Activated CD4-positive, alpha-beta T cell treated with anti-CD3 and anti-CD28 coated beads for 24 hours (primary cell): Measurements from ENCODE around the gene STYXL1.
"Not testable (repeated sequence)": the region's sequence is repeated elsewhere in the genome, so short reads cannot be mapped to it uniquely, and the experiment has no call there.

Experiments used
- DNase-seq, 2 donors: peaks; one replicate each; pipeline ENCODE4 v3.0.0-alpha.2; 2020; ENCODE audit warnings: low read depth in 2 of 2

STYXL1 gene

DNA sequence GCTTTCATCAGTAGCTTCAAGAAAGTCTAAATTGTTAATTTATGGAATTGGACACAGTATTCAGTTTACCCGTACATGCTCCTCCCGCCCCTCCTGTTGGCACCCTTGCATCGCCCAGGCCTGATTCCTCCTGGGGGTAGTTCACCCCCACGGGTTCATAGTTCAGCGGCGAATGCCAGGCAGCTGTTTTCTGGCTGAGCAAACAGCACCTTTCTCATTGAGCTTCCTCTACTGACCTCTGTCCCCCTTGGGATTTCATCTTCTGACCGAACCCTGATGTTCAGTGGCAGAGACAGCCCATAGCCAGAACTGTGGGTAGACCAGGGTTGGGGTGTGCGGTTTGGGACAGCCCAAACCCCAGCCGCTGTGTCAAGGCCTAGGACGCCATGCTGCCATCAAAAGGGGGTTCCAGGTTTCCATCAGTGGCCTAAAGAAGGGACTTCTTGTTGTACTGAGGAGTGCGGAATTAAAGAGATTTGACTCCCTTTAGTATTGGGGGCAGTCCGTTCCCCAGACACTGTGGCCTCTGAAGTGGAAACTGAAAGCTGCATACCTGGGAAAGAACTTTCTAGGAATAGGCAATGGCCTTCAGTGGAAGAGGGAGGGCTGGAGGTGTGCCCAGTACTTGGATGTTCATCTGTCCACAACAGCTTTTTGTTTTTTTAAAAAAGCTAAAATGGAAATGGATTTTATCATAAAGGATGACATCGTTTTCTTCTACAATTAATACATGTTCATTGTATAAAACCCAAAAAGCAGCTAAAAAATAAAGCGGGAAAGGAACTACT, 19.1 kb upstream of the STYXL1 start:
- DNase-seq = no peak

DNA sequence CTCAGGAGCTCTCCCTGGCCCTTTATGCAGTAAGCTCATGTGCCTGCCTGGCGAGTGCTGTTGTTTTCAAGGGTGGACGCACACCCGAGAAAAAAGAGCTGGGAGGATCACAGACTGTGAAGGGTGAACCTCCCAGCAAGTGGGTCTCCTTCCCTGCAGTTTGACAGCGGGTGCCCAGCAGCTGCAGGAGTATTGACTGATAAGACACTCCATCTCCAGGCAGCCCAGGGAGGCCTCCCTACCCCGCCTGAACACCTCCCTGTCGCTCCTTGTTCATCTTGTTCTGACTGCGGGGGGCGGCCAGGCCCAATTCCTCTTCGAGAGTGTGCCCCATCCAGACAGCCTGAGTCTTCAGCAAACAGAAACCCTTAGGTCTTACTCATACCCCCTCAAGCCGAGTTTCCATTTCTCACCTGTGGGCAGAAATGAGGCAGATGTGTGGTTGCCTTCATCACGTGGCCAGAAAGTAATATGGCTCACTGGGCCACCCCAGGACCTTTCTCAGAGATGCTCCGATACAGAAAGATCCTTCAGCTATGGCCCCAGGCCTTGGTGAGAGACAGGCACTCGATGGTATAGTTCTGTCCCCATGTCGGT, 17.3 kb upstream of the STYXL1 start:
- DNase-seq = no peak

DNA sequence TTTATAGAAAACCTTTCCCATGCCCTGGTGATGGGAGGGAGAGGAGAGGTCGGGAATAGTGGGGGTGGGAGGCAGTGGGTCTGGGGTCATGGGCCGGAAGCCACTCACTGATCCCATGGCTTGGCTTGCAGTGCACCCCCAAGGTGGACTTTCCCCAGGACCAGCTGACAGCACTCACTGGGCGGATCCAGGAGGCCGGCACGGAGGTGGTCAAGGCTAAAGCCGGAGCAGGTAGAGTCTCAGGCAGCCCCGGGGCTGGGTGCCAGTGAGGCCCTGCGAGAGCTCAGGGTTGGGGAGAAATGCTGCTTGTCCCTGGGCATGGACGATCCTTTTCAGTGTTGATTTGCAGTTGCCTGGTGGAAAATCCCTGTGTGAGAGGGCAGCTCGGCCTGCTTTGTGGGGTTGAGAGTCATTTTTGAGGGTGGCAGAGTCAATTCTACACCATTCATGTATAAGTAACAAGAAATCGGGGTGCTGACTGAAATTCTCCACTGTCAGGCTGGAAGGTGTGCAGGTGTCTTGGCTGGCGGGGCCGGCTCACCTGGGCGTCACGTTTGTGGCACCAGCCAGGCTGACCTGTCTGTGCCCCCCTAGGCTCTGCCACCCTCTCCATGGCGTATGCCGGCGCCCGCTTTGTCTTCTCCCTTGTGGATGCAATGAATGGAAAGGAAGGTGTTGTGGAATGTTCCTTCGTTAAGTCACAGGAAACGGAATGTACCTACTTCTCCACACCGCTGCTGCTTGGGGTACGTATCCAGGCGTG, 16.6 kb upstream of the STYXL1 start:
- no peak for DNase-seq

DNA sequence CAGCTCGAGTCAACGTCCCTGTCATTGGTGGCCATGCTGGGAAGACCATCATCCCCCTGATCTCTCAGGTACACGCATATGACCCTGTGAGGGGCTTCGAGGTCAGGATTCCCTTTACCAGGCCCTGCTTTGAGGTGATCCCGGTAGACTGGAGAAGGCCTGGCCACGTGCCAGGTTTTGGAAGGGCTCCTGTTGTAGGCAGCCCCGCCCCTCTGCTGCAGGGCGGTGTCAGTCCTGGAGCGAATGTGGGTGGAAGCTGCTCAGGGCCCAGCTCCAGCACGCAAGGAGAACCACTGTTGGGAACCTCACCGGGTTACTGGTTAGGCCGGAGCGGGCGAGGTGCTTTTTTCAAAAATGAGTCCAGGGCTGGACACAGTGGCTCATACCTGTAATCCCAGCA, 15.7 kb upstream of the STYXL1 start:
- DNase-seq = no peak

DNA sequence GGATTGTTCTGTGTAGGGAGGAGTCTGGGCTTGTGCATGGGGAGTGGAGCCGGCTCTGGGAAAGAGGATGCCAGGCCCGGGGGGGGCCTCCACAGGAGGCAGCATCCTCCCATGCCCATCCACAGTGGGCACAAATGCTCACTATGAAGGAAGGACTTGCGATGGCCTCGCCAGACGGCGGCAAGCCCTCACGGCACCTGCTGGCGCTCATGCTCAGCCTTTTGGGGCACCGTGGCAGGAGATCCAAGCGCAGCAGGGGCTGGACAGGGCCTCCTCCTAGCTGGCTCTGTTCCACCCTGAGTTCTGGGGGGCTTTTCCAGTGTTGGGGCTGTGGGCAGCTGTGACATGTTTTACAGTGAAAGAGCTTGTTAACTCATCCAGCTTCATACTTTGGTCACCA, 15.3 kb upstream of the STYXL1 start:
- no peak for DNase-seq

DNA sequence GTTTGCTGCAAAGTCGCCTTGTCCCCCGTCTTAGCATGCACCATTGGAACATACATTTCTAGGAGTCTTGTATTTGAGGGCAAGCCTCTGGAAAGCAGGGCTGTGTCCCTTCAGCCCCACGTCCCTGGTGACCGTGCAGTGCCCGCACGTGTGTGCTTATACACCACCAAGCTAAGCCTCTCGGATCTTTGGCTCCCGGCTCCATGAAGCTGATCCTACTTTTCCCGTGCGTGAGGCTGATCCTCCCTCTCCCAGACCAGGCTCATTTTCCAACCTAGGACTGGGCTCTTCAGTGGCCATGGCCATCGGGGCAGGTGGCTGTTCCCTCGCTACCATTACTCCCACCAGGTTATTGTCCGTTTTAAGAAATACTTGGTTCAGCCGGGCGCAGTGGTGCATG, 14.5 kb upstream of the STYXL1 start:
- no peak for DNase-seq

DNA sequence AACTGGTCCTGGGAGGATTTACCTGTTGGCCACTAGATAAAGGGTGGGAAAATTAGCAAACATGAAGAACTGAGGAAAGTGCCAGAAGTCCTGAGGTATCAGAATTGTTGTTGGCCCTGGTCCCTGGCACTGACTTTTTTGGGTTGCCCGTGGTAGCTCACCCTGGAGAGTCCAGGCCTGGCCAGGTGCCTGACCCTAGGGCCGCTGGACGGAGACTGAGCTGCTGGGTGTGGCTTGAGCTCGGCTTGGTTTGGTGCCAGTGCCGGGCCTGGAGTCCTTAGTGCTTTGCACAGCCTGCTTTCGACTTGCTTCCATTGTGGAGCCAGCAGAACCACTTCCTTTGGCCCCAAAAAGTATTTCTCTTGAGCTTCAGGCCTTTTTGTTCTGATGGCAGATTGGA, 13.0 kb upstream of the STYXL1 start:
- DNase-seq = no peak

DNA sequence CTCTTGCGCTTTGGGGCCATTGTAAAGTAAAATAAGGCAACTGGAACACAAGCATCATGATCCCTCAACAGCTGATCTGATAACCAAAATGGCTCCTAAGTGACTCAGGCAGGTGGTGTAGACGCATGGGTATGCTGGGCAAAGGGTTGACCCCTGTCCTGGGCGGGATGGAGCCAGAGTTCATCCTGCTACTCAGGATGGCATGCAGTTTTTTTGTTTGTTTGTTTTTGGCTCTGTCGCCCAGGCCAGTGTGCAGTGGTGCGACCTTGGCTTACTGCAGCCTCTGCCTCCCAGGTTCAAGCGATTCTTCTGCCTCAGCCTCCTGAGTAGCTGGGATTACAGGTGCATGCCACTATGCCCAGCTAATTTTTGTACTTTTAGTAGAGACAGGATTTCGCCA, 10.9 kb upstream of the STYXL1 start:
- DNase-seq = not testable (repeated sequence)

DNA sequence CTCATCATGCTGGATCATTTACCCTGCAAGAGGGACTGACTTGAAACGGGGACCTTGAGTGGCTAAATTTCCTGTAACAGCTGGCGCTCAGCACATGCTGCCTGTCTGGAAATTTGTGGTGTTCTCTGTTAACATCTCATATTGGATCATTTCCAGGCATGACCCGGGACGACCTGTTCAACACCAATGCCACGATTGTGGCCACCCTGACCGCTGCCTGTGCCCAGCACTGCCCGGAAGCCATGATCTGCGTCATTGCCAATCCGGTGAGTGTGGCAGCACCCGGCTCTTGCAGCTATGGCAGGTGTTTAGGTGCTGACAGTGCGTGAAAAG, 10.0 kb upstream of the STYXL1 start:
- DNase-seq = no peak

DNA sequence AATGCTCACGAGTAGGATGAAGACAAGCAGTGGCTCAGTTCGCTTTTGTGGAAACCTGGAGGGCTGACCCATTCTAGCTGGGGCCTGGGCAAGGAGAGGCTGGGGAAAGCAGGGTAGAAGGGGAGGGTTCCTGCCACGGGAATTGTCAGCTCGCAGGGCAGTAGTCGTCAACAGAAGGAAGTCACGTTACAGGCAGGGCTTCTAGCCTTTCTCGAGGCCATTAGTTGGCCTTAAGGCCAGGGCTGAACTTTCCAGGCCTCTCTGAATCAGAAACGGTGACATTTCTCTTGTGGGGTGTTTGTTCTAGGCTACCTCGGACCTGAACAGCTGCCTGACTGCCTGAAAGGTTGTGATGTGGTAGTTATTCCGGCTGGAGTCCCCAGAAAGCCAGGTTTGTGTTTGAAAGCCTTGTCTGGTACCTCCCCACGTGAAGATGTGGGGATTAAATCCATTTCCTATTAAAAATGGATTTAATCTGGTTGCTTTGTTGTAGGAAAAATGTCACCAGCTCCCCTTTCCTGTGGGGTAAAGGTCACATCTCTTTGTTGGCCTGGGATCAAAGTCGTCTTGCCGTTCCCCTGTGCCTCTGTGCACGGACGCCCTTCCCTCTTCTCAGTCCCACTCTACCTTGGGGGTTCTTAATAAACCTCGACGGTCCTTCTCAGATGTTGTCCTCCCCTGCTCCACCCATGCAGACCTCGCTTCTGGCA, 9.5 kb upstream of the STYXL1 start:
- no peak for DNase-seq

DNA sequence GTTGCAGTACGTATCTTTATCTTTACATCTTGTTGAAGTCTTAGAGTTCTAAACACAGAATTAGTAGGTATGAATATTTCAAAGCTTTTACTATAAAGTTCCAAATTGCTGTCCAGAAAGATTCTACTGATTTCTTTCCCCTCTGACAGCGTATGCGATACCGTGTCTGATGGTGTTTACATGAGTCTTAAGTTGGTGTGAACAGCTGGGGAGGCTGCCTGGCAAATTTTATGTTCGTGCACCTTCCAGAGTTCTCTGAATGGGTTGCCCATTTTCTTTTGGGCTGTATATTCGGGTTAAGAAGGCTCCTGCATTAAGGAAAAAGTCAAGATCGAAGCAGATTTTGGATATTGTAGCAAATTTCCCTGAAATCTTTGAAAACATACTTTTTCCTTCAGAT, 8.4 kb upstream of the STYXL1 start:
- DNase-seq = no peak

DNA sequence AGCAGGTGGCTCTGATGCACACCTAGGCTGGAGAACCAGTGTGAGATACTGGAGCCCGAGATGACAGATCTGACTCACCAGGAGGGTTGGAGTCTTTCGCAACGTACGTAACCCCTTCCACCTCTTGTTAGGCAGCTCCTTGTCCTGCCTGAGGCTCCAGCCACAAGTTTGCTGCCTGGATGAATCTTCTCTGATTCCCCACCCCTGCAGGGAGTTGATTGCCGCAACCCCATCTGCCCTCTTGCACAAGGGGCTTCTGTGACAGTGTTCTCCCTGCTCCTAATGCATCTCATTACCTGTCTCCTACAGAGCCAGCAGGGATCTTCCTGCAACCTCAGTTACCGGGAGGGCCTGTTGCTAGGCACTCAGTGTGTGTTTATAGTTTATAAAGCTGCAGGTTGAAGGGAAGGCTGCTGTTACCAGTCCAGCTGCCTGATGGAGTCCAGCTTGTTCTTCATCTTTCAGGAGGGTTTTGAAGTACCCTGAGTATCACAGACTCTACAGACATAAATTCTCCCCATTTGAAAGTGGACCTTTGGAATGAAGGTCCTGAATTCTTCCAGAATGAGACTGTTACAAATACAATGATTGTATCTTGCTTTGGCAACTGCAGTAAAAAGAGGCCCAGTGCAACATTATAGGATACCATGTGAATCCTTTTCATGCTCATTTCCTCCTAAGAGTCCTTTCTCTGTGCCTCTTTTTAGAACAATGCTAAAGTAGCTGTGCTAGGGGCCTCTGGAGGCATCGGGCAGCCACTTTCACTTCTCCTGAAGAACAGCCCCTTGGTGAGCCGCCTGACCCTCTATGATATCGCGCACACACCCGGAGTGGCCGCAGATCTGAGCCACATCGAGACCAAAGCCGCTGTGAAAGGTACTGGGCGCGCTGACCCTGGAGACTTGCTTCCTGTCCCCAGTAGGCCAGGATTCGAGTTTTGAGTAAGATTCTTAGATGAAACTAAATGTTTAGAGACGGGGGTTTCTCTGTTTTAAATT, 6.6 kb upstream of the STYXL1 start:
- DNase-seq = no peak

DNA sequence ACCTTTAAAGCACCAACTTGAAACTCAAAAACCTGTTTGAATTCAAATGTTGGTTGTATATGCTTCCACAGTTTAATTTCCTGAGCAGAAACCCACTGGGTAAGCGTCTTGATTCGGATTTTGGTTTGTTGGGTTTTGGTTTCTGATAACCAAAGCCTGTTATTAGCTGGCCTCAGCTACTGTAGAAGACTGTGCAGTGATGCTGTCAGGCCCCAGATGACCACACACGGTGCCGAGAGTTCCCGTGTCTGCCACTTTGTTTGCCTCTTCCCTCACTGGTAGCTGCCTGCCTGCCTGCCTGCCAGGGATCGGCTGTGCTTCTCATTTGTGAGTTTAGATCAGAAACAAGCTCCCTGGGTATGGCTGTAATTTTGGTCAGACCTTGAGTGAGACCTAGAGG, 5.7 kb upstream of the STYXL1 start:
- no peak for DNase-seq

DNA sequence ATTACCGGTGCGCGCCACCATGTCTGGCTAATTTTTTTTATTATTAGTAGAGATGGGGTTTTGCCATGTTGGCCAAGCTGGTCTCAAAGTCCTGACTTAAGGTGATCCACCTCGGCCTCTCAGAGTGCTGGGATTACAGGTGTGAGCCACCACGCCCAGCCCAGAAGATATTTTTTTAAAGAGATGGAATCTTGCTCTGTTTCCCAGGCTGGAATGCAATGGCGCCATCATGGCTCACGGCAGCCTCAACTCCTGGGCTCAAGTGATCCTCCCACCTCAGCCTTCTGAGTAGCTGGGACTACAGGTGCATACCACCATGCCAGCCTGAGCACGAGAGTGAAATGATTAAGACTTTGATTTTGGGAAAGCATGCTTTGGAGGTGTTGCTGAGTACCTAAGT, 4.9 kb upstream of the STYXL1 start:
- DNase-seq = not testable (repeated sequence)

DNA sequence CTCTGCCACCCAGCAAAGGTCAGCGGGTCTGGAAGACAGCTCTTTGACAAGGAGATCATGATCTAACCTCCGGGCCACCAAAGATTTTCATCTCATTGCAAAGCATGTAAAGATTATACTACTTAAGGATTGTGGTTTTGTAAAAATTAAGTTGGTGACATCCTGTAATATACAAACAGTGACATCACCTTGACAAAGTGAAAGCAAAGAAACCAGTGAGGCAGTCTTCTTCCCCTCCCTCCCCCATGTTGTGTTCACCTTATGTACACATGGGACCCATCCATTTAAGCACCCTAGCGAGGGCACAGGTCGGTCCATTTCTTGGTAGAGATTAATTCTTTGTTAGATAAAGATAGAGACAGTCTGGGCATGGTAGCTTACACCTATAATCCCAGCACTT, 4.0 kb upstream of the STYXL1 start:
- DNase-seq = no peak

DNA sequence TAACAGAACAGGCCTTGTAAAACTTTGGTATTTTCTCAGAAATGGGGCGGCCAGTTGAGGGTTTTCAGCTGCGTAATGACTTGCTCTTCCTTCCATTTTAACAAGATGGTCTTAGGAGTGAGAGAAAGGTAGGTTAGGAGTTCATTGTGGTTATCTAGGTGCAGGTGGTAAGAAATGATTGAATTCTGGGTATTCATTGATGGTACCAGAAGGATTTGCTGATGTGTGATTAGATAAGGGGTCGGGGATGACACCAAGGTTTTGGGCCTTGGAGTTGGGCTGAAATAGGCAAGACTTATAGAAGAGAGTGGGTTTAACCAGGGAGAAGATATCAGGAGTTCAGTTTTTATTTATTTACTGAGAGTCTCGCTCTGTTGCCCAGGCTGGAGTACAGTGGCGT, 2.7 kb upstream of the STYXL1 start:
- DNase-seq = no peak

DNA sequence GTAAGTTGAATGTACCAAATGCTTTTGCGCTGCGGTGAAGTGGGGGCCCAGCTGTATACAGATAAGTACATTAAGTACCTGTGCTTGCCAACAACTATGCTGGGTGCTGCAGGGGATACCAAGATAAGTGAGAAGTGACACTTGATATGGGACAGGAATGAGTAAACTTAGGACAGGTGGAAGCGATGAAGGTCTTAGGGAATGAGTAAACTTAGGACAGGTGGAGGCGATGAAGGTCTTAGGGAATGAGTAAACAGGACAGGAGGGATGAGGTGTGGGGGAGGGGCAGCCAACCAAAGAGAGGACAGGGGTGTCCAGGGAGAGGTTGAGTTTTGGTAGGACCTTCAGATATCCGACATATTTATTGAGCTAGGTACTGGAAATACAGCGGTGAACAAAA, 1.5 kb upstream of the STYXL1 start:
- no peak for DNase-seq

DNA sequence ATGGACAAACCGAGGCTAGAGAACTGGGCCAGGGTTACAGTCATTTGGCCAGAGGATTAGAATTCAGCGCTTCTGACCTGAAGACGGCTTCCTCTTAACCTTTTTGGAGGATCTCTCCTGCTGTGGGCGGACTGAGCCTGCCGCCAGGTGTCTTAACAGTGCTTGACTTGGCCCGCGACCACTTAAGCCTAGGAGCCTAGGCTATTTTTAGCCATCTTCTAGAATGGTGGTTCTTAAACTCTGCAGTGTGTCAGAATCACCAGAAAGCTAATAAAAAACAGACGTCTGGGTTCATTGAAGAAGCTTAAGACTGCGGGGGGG, 828 bp upstream of the STYXL1 start:
- DNase-seq = no peak

DNA sequence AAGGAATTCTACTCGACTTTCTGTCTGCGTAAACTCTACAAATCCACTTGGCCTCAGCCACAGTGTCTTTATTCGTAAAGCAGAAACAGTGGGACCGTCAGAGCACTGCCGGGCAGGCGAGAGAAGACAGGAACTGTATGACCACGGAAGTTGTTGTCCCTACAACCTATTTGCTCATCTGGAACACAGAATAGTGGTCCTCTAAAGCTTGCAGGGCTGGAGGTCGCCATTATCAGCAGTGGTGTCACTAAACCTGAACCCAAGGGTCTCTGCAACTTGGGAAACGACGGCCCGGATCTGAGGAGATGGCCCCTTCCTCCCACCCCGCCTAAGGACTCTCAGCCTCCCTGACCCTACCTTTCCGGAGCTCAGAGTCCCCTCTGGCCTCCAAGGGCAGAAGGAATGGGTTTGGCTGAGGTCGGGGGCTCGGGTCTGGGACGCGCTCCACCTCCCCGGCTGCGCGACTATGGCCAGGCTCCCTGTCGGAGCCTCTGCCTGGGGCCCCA, 442 bp downstream of the STYXL1 start:
- no peak for DNase-seq

DNA sequence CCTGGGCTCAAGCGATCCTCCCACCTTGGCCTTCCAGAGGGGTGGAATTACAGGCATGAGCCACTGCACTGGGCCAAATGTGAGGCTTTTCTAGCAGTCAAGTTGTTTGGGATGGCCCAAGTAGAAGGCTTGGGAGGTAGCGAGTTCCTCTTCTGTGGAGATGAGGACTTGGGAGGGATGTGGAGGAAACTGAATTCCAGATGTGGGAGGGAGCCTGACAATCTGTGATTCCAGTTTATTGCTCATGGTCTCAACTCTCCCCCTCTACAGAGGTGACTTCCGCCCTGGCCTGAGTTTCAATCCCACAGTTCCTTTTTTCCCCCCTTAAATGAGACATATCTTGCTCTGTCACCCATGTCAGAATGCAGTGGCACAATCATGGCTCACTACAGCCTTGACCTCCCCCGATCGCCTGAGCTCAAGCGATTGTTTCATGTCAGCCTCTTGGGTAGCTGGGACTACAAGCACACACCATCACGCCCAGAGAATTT, 3.4 kb downstream of the STYXL1 start:
- no peak for DNase-seq

DNA sequence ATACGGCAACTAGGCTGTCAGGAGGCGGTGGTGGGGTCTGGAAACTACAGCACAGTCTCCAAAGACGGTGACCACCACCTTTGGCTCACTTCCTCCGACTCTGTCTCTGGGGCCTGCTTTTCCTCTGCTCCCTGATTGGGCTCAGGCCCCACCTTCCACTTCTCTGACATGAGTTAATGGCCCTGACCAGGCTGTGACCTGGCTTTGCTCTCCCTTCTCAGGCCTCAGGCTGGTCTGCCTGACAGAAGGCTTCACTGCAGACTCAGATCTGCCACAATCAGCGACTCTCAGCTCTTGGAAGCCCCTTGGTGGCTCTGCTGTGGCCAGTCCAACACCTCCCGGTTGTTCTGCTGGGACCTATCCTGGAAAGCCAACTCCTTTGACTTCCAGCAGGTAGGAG, 7.7 kb downstream of the STYXL1 start:
- DNase-seq = no peak
